GM18520 (cell line): Measurements from ENCODE around the gene CHMP5.
A peak's percentile ranks its signal among the peaks of the same experiment; 100 is the strongest.

Experiments used
- ATAC-seq: cut with Tn5 transposase; IDR thresholded peaks from one replicate; pipeline ENCODE4 v1.9.1; 2021; ENCODE audit not compliant: unreplicated experiment

Gene CHMP5

GRCh38 chr9:33264473-33265177, at the start of gene CHMP5, which contains the start of gene BAG1:
Gene CHMP5 (plus strand): TSS chr9:33265049. CDS start chr9:33265079, 30 bp downstream.
Gene BAG1 (minus strand): TSS chr9:33264708.
- ATAC-seq = peak; percentile 81

- ATAC-seq = no peak
These were observed 43.9 kb upstream of the CHMP5 start for GRCh38 chr9:33220681-33221567.

- ATAC-seq = no peak
These were observed 43.3 kb upstream of the CHMP5 start for GRCh38 chr9:33221568-33221884.

GRCh38 chr9:33222031-33222430, 42.8 kb upstream of the CHMP5 start:
- no peak for ATAC-seq

GRCh38 chr9:33223696-33224095, 41.2 kb upstream of the CHMP5 start:
- ATAC-seq = no peak

GRCh38 chr9:33225319-33226147, 39.3 kb upstream of the CHMP5 start:
- no peak for ATAC-seq

GRCh38 chr9:33227008-33227398, 37.8 kb upstream of the CHMP5 start:
- no peak for ATAC-seq

- no peak for ATAC-seq
These were observed 37.1 kb upstream of the CHMP5 start for GRCh38 chr9:33227741-33228140.

- no peak for ATAC-seq
These were observed 36.2 kb upstream of the CHMP5 start for GRCh38 chr9:33228606-33229005.

- no peak for ATAC-seq
These were observed 35.3 kb upstream of the CHMP5 start for GRCh38 chr9:33229359-33230114.

- ATAC-seq = no peak
These were observed 33.9 kb upstream of the CHMP5 start for GRCh38 chr9:33230756-33231622.

- no peak for ATAC-seq
These were observed 33.3 kb upstream of the CHMP5 start for GRCh38 chr9:33231623-33231942.

- no peak for ATAC-seq
These were observed 32.0 kb upstream of the CHMP5 start for GRCh38 chr9:33232815-33233214.

GRCh38 chr9:33233626-33234342, 31.1 kb upstream of the CHMP5 start:
- ATAC-seq = no peak

GRCh38 chr9:33234511-33235467, 30.1 kb upstream of the CHMP5 start:
- no peak for ATAC-seq

GRCh38 chr9:33236571-33236970, 28.3 kb upstream of the CHMP5 start:
- no peak for ATAC-seq

GRCh38 chr9:33239921-33240320, 24.9 kb upstream of the CHMP5 start, which contains the start of gene SPINK4:
Gene SPINK4 (plus strand): TSS chr9:33240167. CDS start chr9:33240209, 42 bp downstream.
- no peak for ATAC-seq

GRCh38 chr9:33241298-33241697, 23.6 kb upstream of the CHMP5 start:
- no peak for ATAC-seq
